HG03175 (cell line): ENCODE results near the gene KCND2.
A peak's percentile ranks its signal among the peaks of the same experiment; 100 is the strongest.

Experiments
- ATAC-seq: cut with Tn5 transposase; IDR thresholded peaks from one replicate; pipeline ENCODE4 v1.9.1; 2021; ENCODE audit warnings: mild to moderate bottlenecking, moderate library complexity; ENCODE audit not compliant: unreplicated experiment

Gene KCND2

DNA sequence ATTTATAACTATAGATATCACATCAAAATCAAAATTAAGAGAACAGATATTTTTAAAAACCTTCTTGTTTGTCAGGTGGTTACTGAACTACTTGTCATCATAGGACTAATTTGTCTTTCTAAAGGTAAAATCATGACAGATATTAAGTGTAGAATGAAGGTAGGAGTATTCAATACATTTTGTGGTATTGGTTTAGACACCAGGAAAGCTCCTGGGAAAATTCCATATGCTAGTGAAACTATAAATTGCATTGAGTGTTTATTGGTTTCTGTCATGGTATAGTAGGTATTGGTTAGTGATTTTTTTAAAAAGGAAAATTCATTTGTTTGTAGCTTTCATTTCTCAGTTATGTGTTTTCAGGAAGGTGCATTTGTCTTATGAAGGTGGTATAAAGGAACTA is 132.7 kb downstream of the KCND2 start:
- no peak for ATAC-seq

DNA sequence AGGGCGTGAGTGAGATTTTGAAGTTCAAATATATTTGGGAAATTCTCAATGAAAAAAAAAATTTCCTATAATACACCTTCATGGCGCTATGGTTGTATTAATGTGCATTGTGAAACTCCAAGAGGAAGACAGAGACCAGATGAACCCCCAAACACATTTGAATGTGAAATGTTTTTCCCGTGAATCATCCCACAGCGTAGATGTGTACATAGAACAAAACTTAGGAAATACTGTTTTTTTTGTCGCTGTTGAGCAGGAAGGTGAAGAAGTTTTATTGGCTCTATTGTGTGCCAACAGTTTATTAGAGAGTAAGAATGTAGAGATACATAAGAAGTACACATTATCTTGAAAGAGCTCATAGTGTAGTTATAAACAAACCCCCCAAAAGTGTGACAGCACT is 134.0 kb downstream of the KCND2 start:
- no peak for ATAC-seq

DNA sequence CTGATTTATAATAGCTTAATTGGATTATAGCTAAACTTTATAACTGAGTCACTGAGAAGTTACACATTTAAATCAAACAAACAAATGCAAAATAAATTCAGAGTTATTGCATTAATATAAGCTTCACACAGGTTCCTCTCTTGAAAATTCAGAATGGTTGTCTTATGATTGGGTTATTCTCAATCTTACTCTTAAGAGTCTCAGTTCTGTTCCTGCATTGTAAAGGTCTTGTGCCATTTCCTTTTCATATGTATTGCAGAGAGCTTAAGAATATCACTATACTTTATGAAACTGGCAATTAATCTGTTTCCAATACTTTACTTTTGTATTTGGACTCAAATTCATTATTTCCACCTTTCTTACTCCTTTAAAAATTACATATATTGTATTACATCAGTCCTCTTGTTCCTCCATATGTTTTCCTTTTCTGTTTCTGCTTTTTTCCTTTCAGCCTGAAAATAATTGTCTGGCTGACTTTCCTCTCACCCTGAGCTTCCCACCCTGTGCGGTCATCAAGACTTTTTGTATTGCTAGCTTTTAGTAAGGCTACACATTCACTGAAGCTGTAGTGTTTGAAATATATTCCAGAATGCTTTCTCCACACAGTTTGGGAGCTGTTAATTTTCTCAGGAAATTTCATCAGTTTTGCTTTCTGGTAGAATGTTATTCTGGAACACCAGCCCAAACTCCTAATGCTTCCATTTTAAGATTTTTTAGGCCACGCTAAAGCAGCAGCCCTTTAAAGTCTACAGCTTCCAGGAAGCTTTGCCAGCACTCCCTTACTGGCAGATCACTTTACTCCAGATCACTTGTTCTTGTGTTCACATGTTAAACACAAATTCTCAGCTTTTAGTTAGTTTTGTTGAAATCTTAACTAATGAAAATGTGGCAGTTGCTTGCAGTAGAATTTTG is 139.4 kb downstream of the KCND2 start:
- peak; percentile 73 for ATAC-seq

DNA sequence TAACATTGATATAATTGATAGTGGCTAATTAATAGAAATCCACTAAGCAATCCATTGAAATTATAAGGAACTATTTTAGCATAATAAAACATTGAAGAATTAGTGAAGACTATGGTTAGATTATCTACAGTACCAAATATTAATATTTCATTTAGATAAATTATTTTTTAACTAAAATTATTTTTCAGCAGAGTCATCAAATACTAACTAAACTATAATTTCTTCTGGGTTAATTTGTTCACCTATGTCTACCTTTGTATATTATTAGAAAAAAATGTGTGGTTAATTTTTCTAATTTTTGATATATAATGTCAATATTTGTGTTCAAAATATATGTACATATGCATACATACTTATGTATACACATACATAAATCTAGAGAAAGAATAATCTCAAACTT is 140.2 kb downstream of the KCND2 start:
- no peak for ATAC-seq

DNA sequence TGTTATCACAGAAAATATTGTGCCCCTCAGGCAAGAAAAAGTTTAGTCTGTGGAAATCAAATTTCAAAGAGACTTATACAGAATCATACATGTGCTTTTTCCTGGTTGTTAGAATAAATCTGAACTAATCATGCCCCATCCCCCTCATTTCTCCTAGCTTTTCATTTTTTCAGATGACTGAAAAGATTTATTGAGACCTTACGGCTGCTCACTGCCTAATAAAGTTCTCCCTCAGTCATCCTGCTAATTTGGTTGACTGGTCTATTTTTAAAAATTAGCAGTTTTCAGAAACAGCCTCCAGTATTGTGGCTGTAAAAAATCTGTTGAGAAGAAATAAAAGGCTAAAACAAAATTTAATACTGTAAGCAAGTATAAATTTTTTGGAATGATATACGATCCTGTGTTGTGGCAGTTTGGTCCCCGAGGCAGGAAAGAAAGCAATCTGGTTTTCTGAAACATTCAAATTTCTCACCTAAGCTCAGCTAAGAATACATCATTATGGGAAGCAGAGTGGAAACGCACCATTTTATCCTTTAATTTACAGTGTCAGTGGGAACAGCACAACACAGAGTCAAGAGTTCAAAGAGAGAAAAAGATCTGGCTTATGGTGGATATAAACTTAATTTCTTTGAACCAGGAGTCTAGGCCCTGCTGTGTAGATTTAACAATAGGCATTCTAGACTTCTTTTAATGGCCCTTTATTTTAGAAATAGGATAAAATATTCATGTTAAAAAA is 144.4 kb downstream of the KCND2 start:
- ATAC-seq, result no peak

DNA sequence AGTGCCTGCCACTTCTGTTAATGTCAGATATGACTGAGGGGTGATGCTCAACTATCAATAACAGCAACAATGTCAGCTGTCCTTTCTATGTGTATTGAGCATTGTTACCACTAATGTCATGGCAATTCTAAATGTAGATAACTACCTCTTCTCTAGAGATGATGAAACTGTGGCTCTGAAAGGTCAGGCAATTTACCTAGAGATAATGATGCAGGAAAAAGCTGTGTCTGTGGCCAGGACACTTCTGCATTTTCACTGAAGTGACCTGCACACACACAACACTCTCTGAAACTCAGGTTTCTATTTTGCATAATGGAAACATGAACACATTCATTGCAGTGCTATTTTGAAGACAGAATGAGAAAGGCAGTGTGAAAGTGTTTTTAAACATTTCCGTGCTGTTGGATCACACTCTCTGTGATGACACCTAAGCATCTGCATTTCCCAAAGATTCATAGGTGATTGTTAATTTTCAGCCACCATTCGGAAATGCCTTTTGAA is 148.2 kb downstream of the KCND2 start:
- peak; percentile 96 for ATAC-seq

DNA sequence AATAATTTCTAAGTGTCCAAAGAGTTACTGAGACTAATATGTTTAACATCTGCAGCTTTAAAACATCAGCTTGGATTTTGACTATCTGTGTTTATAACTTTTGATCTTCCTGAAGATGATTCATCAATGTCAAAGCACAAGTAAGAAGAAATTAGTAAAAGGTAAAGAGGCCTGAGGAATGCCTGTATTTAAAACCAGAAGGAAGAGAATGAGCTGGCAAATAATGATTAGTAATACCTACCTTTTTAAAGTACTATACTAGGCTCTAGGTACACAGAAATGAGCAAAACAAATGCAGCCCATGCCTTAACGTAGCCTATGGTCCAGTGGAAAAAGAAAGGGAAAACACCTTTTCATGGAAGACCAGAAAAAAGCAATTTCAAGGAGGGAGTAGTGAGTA is 158.0 kb downstream of the KCND2 start:
- ATAC-seq, result no peak

DNA sequence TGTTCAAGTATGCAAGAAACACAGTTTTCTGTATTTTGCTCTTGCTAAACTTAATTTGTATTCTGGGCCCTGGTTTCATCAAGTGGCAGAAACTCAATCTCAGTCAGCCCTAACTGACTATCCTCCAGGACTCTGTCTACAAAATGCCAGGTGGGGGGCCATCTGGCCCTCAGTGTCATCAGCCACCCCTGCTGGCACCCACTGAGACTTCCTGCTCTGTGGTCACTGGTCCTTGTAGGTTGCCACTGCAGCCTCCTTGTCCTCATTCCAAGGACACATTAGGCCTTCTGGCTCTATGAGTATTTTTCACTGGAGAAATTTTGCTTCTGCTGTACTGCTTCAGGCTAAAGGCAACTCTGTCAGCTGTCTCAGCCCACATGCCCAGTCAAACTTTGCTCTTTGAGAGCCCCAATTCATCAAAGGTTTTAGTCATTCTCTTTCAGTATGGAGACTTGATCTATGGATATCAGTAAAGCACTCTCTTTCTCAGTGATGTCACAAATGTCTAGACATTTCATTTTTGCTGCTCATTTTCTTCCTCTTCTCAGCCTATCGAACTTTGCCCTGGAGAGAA is 163.6 kb downstream of the KCND2 start:
- peak; percentile 52 for ATAC-seq

DNA sequence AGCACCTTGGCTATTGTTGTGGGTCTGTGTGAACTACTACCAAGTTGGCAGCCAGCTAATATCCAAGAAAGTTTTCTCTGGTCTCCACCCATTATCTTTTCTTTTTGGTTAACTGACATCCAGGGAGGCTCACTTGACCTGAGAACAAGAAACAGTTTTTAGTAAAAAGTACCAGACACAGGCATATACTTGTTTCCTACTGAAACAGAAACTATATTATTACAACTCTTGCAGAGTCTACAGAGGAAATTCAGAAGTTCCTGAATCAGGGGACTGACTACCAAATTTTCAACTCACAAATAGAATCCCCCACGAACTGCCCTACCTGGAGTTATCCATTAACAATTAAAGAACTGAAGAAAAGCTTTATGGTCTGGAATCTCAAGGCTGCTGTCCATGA is 168.9 kb downstream of the KCND2 start:
- ATAC-seq, result peak; percentile 89

DNA sequence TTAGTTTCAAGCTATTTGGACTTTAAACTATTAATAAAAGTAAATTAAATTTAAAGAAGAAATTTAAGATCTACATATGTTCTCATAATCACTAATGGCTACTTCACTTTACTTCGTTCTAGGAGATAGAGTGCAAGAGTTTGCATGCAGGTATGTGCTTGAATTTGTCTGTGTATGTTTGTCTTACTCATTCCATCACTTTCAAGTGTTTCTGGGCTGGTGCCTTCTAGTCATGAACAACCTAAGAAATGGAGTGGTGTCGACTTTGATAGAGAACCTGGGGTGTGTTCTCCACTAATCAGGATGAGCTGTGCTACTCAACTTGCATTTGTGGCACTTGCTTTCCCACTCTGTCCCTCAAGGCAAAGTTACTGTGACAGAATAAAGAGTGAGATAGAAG is 169.9 kb downstream of the KCND2 start:
- peak; percentile 44 for ATAC-seq

DNA sequence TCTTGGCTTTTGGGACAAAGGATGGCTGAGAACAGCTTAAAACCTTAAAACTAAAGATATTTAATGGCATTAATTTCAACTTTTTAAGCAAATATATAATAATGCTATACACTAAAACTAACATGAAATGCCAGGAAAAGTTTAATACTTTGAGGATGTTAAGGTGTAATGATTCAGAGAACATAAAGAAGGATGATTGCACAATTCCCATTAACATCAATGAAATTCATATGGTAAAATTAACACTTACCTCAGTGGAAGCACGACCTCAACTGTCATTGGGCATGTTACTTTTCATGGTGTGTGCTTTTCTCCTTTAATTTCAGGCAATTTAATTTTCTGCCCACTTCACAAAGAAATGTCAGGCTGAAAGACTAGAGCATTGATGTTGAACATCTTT is 171.7 kb downstream of the KCND2 start:
- no peak for ATAC-seq

DNA sequence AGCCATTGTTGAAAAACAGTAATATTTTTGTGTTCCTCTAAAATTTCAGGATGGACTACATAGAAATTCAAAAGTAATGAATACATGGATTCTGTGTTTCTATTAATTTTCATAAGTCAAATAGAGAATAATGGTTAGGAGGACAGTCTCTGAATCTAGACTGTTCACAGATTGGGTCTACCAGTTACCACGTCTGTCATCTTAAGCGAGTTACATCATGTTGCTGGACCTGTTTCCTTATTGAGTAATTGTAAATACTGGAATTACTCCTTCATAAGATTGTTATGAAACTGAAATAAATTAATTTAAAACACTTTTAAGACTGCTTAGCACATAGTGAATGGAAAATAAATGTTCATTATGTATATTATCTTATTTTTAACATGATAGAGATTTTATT is 172.3 kb downstream of the KCND2 start:
- ATAC-seq, result no peak

DNA sequence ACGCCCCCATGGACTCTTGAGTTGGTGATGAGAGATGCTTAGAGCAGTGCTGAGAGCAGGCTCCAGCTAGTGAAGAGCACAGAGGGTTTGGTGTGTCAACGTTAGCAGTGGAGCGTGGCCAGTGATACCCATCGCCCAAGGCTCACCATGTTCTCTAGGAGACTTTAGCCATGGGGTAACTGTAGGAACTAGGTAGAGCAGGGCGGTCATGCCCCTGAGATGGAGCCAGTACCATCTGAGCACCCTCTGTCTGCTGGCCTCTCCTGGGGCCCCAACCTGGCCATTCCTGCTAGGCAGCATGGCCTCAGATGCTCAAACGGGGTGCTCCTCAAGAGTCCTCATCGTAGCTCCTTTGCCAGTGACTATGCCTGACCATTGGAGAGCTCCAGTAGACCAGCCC is 179.7 kb downstream of the KCND2 start:
- no peak for ATAC-seq

DNA sequence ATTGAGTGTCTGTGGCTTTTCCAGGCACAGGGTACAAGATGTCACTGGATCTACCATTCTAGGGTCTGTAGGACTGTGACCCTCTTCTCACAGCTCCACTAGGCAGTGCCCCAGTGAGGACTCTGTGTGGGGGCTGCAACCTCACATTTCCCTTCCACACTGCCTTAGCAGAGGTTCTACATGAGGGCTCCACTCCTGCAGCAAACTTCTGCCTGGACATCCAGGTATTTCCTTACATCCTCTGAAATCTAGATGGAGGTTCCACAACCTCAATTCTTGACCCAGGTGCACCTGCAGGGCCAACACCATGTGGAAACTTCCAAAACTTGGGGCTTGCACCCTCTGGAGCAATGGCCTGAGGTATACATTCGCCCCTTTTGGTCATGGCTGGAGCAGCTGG is 183.7 kb downstream of the KCND2 start:
- ATAC-seq, result no peak

DNA sequence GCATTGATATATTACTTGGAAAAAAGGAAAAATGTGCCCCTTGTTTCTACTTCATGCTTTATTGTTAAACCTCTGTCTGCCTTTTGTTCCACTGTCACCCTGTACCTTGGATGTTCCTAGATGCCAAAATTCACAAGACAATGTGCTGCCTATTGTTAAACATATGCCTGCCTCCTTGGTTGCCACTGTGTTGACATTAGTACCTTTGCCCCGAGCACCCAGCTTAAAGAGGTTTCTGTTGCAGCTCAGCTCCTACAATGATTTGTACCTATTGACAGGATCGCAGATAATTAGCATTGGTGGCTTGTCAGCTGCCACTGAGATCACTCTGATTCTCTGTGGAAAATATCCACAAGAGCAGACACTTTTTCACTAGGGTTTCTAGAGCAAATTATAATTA is 188.0 kb downstream of the KCND2 start:
- no peak for ATAC-seq

DNA sequence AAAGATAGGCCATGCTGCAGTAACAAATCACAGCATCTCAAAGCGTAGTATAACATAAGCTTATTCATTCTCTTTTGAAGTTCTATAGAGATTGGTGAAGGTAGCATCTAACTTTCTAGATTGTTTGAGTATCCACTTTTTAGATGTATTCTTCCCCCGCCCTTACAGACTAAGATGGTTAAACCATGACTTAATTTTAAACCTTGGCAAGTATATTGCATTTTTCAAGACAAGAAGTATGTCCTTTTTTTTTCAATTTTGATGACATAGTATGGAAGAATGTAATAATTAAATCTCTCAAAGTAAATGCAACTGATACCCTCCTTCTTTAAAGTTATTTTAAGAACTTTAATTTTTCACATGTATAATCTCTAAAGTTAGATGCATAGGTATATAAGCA is 190.0 kb downstream of the KCND2 start:
- ATAC-seq, result no peak

DNA sequence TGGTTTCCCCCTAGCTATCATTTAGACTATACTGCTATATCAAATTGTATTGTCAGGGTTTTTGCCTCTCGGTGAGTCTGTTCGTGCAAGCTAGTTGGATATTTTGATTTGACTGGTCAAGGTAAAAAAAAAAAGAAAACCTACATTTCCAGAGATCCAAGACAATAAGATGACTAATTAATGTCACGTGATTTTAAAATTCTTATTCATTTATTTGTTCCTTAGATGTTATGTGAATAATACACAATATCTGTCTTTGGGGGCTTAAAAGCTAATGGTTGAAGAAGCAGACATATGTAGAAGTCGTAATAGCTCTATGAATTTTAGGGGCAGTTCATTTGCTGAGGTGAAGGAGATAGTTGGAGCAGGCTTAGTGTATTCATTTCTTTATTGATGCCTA is 191.1 kb downstream of the KCND2 start:
- ATAC-seq, result no peak

DNA sequence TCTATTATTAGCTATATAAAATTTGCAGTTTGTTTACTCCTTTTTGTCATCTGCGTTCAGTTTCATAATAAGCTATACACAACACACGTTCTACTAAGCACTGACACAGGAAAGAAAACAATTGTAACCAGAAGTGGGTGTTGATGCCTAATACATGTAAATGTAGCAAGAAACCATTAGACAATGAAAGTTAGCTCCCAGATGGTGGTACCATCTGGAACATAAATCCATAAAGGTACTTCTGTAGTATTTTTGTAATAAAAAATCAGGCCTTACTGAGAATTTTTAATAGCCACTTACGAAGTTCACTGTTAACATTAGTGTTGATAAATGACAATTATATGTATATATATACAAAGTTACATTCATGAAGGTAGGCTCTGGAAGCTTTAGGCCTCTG is 194.7 kb downstream of the KCND2 start:
- ATAC-seq, result no peak

DNA sequence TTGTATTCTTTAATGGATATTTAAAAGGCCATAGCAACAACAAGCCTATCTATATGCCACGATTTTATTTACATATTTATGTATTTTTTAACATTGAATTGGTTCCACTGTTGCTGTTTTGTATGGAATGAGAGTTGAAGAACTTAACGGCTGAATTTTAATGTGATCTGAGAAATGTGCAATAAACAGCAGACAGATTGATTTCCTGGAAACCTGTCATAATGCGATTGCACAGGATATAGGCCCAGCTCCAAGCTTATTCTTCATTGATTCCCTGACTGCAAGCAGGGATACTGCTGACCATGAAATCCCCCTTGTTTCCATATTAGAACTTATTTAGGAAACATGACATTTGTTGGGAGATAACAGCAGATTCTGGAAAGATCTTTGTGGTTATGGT is 195.6 kb downstream of the KCND2 start:
- ATAC-seq, result no peak

DNA sequence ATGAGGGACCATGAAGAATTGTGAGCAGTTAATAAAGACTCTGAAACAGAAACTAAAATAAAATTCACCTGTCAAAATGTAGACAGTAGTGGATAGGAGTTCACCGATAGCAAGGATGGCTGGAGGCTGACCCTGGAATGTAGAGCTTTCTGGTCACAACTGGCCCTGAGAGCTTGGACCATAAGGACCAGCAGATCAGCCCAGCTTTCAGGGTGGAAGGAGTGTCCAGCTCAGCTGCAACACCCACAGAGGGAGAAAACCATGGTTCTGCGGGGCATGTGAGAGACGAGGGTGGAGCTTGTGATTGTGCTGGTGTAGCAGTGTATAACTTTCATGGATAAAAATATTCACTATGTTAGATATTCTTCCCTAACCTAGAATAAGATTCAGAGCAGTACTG is 199.9 kb downstream of the KCND2 start:
- no peak for ATAC-seq

DNA sequence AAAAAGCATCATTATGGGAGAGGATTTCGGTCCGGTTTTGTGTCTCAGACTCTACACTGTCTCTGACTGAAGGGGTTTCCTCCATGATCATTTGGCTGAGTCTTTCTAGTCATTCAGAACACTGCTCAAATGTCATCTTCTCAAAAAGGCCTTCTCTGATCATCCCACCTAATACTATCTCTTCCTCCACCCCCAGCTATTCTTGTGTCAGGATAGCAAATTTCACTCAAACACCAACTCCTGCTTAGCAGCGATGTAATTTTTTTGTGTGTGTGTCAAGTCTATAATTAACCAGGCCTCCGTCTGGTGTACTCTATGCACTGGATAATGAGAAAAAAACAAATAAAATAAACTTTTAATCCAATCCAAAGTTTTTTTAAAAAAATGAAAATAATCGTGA is 200.4 kb downstream of the KCND2 start:
- no peak for ATAC-seq

DNA sequence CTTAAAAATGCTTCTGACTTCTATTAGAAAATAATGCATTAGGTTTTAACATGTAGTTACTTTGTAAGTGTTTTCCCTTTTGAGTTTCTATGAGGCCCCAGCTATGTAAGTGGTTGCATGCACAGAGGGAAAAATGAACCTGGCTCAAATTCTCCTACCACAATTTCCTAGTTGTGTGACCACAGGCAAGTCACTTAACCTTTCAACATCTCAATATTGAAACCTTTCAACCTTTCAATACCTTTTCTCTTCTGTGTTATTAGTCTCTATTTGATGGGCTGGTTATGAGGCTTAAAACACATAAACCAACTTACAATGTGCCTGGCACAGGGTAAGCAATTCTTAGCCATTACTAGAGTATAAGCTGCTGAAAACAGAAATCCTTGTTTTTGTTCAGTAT is 203.0 kb downstream of the KCND2 start:
- peak; percentile 68 for ATAC-seq
